HG03103 (cell line): ENCODE results near the gene GHRL.
"Not testable (repeated sequence)": the region's sequence is repeated elsewhere in the genome, so short reads cannot be mapped to it uniquely, and the experiment has no call there.

Experiments used
- ATAC-seq: cut with Tn5 transposase; IDR thresholded peaks from one replicate; pipeline ENCODE4 v1.9.1; 2021; ENCODE audit warnings: low read depth; ENCODE audit not compliant: unreplicated experiment

Gene GHRL

GRCh38 chr3:10300087-10300486 is 7.3 kb upstream of the GHRL start:
- no peak for ATAC-seq

- peak; percentile 50 for ATAC-seq
These were observed 6.9 kb upstream of the GHRL start for GRCh38 chr3:10299679-10300078.

GRCh38 chr3:10299175-10299574 is 6.4 kb upstream of the GHRL start:
- no peak for ATAC-seq

- not testable (repeated sequence) for ATAC-seq
These were observed 5.3 kb upstream of the GHRL start for GRCh38 chr3:10298064-10298463.

GRCh38 chr3:10294030-10294586 is 1.4 kb upstream of the GHRL start:
- no peak for ATAC-seq

GRCh38 chr3:10291641-10292040 is 1.1 kb downstream of the GHRL start:
- ATAC-seq: no peak

- no peak for ATAC-seq
These were observed 2.1 kb downstream of the GHRL start for GRCh38 chr3:10290481-10291176.

GRCh38 chr3:10289787-10290355 is 2.9 kb downstream of the GHRL start:
- ATAC-seq: no peak

- ATAC-seq: no peak
These were observed 3.7 kb downstream of the GHRL start for GRCh38 chr3:10289077-10289476.

- ATAC-seq: no peak
These were observed 4.2 kb downstream of the GHRL start for GRCh38 chr3:10288575-10288960.

- no peak for ATAC-seq
These were observed 4.7 kb downstream of the GHRL start for GRCh38 chr3:10287936-10288574.

- no peak for ATAC-seq
These were observed 6.0 kb downstream of the GHRL start for GRCh38 chr3:10286596-10287295.

- ATAC-seq: no peak
These were observed 6.6 kb downstream of the GHRL start for GRCh38 chr3:10286133-10286524.

- ATAC-seq: no peak
These were observed 7.2 kb downstream of the GHRL start for GRCh38 chr3:10285272-10286132.

- ATAC-seq: no peak
These were observed 8.3 kb downstream of the GHRL start for GRCh38 chr3:10284496-10284895.

GRCh38 chr3:10283638-10284037 is 9.1 kb downstream of the GHRL start:
- no peak for ATAC-seq

- ATAC-seq: no peak
These were observed 10.8 kb downstream of the GHRL start for GRCh38 chr3:10281951-10282350.

GRCh38 chr3:10280571-10280970 is 12.2 kb downstream of the GHRL start:
- no peak for ATAC-seq

GRCh38 chr3:10280177-10280529 is 12.6 kb downstream of the GHRL start:
- ATAC-seq: no peak

- no peak for ATAC-seq
These were observed 13.2 kb downstream of the GHRL start for GRCh38 chr3:10279384-10280176.
